ENCODE measurements around the gene COL5A1.
"Not testable (repeated sequence)": the region's sequence is repeated elsewhere in the genome, so short reads cannot be mapped to it uniquely, and the experiment has no call there.

COL5A1 gene

GRCh38 chr9:134680393-134681060, 38.9 kb downstream of the COL5A1 start:
- no peak for DNase-seq

- no peak for DNase-seq
These were observed 39.6 kb downstream of the COL5A1 start for GRCh38 chr9:134681061-134681661.

- no peak for DNase-seq
These were observed 40.4 kb downstream of the COL5A1 start for GRCh38 chr9:134682026-134682425.

DNA sequence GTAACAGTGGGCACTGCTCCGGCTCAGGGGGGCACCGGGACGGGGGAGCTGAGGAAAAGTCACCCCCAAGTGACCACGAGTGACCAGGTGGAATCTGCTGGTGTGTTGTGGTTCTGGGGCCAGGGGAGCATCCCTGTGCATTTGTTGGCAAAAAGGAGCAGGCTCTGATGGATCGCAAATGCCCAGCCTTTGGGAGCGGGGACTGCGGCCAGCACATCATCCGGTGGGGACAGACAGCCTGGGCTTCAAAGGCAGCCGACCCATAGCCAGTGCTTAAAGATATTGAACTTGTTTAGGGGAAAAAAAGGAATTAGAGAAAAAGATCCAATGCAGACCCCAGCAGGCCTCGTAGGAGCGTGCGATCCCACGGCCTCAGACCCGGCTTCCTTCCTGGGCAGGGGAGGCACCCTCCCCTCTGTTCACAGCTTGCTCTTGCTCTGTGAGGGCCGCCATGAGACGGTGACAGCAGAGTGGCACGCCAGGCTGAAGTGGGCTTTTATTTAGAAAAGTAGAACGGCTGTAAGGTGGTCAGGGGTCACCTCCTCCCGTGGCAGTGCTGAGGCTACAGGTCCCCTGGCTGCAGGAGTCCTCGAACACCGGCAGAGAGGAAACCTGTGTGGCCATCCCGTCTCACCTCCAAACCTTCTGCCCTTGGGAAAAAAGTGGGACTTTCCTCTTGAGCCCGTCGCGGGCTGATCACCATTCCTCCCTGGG, 41.2 kb downstream of the COL5A1 start:
- DNase-seq = no peak

DNA sequence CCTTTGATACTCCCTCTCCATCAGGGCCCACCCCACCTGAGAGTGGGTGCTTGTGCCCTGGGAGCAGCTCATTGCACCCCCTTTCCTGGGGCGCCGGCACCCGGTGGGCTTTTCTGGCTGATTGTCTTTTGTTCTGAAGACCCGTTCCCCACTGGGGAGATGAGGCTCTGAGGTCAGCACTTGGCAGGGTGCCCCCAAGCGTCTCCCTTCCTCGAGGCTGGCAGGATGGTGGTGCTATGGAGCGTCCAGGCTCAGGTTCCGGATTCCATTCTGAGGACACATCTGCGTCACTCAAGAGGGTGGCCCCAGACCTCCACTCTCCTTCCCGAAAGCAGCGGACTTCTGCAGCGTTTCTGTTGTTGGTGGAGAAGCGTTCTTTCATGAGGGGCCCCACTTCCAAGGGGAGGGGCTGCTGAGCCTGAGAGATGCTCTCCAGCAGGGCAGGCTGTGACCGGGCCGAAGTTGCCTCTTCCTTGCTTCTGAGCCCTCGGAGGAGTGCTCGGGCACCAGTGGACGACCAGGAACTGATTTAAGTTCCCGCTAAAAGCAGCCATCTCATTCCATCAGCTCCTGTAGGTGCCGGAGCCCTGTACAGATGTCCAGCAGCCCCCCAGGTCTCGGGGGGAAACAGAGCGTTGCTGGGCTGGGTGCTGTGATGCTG, 42.2 kb downstream of the COL5A1 start:
- DNase-seq = no peak

- DNase-seq = no peak
These were observed 42.7 kb downstream of the COL5A1 start for GRCh38 chr9:134684375-134684723.

DNA sequence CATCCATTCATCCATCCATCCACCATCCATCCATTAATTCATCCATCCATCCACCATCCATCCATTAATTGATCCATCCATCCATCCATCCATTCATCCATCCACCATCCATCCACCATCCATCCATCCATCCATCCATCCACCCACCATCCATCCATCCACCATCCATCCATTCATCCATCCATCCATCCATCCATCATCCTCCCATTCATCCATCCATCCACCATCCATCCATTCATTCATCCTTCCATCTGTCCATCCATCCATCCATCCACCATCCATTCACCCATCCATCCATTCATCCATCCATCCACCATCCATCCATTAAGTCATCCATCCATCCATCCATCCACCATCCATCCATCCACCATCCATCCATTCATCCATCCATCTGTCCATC, 43.3 kb downstream of the COL5A1 start:
- not testable (repeated sequence) for DNase-seq

GRCh38 chr9:134685784-134686183, 44.2 kb downstream of the COL5A1 start:
- no peak for DNase-seq

GRCh38 chr9:134686896-134687295, 45.3 kb downstream of the COL5A1 start:
- no peak for DNase-seq

- no peak for DNase-seq
These were observed 46.0 kb downstream of the COL5A1 start for GRCh38 chr9:134687556-134687955.

DNA sequence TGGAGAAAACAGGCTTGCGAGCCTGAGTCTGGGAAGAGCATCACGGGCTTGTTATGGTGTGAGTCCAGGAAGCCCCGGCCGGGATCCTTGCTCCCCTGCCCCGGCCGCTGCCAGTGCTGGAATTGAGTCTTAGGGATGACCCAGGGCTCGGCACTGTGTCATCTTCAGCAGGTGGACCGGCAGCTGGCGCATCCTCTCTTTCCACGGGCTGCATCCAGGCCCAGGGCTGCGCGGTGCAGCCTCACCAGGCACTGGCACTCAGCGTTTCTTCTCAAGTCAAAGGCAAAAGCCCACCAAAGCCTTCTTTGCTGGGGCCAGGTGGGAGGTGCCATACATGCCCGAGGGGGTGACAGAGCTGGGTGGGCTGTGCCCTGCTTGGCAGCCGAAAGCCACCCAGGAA, 46.6 kb downstream of the COL5A1 start:
- no peak for DNase-seq

- no peak for DNase-seq
These were observed 47.2 kb downstream of the COL5A1 start for GRCh38 chr9:134688661-134689320.

GRCh38 chr9:134689321-134690181, 47.9 kb downstream of the COL5A1 start:
- no peak for DNase-seq

DNA sequence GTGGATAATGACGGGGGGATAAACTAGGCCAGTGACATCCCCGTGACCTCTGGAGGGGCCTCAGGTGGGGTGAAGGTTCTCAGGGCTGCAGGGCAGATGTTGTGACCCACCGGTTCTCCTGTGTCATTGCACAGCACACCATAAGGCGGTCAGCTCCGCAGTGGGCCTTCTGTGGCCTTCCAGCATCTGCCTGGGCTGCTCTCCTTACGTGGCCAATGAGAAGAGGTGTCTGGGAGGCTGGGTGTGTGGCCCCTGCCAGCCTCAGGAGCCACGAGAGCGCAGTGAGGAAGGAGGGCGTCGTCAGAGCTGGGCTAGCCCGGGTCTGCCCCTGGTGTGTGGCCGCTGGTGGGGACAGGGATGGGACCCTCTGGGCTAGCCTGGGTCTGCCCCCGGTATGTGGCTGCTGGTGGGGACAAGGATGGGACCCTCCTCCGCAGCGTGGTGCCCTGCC, 48.7 kb downstream of the COL5A1 start:
- no peak for DNase-seq

- no peak for DNase-seq
These were observed 49.5 kb downstream of the COL5A1 start for GRCh38 chr9:134690946-134691694.

GRCh38 chr9:134691695-134692572, 50.3 kb downstream of the COL5A1 start:
- DNase-seq = no peak

DNA sequence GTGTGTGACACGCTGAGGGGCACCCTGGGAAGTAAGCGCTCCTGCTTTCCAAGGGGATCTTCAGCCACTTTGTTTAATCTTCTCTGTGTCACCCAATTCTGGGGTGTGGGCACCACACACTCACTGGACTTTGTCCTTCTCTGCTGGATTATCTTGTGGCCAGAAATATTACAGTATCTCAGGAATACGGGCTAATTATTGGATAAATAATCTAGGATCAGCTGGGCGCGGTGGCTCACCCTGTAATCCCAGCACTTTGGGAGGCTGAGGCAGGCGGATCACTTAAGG, 50.9 kb downstream of the COL5A1 start:
- no peak for DNase-seq

GRCh38 chr9:134693011-134693410, 51.4 kb downstream of the COL5A1 start:
- DNase-seq = no peak

GRCh38 chr9:134693641-134694367, 52.2 kb downstream of the COL5A1 start:
- no peak for DNase-seq

- no peak for DNase-seq
These were observed 52.7 kb downstream of the COL5A1 start for GRCh38 chr9:134694368-134694665.
